ENCODE results near the gene COMMD4.
"Not testable (repeated sequence)": the region's sequence is repeated elsewhere in the genome, so short reads cannot be mapped to it uniquely, and the experiment has no call there.

COMMD4 gene

DNA sequence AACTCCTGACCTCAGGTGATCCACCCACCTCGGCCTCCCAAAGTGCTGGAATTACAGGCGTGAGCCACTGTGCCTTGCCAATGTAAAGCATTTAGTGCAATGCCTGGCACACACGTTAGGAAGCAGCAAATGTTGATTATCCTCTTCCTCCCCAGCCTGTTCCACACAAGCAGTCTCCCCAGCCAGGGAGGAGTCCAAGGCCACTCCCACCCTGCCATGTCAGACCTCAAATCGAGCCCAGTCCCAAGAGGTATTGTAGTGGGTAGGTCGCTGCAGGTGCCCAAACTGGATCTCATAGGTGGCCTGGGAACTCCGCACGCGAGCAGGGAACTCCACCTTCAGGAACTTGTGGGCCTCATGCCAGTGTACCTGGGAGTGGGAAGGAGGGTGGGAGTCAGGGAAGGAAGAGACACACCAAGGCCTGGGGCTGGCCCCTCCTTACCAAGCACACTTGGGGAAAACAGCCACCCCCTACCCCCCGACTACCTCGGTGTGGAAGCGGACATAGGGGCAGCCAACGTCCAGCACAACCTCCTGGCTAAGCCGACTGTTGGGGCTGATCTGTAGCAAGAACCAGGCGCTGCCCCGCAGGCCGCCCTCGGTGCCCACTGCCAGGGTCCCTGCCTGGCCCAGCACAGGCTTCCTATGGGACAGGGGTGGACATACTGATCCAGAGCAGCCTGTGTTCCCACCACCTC lies 22.3 kb downstream of the COMMD4 start:
- no peak for DNase-seq

DNA sequence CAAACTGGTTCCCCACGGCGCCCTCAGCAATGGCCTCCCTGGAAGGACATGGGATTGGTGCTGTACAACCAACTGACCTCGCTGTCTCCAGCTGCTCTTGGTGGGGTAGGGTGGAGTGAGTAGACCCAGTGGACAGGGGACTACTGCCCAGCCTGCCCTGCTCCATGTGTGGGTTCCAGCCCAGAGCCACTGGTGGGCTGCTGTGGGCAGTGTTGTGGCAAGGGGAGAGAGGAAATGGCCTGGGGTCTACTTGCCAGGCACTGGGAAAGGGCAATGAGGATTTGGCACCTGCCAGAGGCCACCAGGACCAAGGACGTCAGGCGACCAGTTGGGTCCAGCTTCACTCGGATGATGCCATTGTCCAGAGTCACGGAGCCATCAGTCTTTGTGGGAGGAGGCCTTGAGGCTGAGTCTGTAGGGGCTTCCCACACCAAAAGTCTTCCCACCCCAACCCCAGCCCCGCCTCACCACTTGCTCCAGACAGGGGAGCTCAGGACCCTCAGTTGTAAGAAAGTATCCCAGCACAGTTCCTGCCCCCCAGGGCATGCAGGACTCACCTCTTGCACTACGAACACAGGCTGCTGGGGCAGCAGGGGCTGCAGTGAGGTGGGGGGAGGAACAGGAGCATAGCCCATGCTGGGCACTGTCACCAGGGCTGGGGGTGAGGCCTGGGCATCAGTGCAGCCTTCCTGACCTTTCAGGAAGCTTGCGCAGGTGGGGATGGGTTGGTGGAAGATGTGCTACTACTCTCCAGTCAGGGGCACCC lies 23.1 kb downstream of the COMMD4 start:
- no peak for DNase-seq

DNA sequence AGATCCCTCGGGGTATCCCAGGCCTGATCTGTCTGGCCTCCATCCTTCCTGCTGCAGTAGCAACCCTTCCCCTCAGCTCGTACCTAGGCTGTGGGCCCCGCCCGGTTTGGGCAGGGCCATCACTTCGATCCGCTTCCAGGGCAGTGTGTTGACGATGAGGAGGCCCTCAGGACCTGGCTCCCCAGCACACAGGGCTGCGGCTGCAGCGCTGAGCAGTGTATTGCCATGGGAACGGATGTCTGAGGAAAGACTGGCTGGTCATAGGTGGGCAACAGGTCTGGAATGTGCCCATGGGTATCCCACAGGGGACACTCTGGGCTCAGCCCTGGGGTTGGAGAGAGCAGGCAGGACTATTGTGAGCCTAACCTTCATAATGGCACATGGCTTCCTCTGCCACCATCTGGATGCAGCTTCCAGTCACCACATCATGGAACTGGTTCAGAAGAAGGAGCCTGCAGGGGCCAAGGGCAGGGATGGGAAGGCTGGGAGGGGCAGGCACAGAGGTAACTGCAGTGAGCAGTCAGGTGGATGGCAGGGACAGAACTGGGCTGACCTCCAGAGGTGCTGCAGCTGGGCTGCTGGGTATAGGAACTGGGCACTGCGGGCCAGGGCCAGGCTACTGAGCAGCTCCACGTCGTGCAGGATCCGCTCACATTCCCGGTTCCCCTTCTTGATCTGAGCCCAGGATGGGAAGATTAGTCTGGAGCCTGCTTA lies 23.8 kb downstream of the COMMD4 start:
- DNase-seq, result no peak

DNA sequence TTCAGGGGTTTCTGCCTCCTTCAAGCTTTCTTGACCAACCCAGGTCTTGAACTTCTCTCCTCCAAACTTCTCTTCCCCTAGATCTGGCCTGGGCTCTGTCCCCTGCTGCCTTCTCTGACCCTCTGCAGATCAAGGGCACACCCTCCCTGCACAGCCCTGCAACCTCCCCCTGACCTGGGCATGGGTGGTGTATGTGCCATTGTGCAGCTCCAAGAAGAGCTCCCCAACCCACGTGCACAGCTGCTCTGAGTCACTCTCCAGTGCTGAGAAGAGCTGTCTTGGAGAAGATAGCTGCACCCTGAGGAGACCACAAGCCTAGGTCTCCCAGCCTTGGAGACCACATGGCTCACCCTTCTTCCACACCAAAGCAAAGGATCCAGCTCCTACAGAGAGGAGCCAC lies 24.5 kb downstream of the COMMD4 start:
- DNase-seq, result no peak

DNA sequence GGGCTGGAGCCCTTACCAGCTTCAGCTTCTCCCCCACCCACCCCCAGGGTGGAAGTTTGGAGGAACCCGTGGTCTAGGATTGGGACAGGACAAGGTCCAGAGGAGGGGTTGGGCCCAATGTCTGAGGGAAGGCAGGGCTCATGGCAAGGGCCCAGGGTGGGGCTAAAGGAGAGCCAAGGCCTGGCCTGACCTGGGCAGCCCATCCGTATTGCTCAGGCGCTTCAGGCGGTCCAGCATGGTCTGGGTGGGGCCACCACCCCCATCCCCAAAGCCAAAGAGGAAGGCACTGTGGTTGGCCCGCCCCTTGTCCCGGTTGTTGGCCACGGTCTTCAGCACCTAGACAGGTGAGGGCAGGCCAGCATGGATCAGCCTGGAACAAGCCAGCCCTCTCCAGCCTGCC lies 25.0 kb downstream of the COMMD4 start:
- DNase-seq, result no peak

DNA sequence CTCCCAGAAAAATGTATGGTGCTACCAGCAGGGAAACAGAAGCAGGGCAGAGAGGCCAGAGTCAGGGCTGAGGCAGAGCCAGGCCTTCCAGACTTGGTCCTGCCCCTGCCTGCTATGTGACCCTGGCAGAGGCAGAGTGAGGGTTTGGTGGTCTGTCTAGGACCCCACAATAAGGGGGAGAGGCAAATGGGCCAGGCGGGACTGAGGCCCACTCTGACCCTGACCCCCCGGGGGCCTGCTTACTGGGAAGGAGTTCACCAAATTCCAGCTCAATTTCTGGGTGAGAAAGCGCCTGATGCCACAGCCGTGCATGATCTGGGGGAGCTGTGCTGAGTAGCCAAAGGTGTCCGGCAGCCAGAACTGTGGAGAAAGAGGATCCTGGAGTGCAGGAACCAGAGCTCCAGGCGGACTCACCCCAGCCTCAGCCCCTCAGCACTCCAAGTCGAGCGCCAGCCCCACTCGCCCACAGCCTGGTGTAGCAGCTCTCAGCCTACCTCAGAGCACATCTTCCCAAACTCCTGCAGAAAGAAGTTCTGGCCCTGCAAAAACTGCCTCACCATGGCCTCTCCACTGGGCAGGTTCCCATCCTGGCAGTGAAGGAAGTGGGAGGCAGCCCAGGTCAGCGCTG lies 25.6 kb downstream of the COMMD4 start:
- DNase-seq, result no peak

DNA sequence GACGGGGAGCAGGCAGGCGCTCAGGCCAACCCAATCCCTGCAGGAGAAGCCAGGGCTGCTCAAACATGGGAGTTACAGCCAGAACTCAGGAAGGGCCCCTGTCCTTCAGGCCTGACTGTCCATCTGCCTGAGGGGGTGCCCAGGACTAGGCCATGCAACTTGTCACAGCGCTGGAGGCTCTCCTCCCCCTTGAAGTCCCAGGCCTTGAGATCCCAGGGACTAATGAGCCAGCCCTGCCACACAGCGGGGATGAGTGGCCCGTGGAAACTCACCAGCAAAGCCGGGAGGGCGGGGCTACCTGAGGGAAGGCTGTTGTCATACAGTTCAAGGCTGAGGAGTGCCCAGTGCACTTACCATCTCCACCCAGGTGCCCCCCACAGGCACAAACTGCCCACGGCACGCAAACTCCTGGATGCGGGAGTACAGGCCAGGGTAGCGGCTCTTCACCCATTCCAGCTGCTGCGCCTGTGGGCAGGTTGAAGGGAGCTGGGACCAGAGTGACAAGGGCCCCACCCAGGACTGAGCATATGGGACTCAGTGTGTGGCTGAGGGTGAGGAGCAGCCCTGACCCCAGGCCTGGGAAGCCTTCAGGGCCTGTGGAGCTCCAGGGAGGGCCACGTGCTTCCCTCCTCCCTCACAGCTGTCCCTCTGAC lies 26.3 kb downstream of the COMMD4 start:
- no peak for DNase-seq

DNA sequence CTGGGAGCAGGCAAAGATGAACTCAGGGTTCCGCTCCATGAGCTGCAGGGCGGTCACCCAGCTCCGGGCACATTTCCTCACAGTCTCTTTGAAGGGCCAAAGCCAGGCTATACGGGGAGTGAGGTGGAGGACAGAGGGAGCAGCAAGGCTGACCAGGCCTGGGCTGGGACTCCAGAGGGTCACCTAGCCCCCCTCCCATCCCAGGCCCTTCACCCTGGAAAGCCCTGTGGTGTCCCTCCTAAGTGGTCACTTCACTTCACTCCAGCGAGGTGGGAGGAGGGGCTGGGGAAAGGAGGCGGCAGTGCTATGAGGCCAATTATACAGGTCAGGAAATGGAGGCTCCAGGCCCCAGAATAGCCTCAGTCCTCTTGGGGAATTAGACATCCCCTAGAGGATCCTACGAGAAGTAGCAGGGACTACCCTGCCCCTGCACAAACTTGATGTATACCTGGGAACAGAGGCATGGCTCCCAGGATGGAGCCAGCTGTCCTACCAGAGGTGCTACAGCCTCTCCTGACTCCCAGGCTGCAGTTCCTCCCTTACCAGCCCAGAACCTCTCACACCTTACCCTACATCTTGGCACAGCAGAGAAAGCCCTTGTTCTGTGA lies 26.9 kb downstream of the COMMD4 start:
- DNase-seq, result no peak

DNA sequence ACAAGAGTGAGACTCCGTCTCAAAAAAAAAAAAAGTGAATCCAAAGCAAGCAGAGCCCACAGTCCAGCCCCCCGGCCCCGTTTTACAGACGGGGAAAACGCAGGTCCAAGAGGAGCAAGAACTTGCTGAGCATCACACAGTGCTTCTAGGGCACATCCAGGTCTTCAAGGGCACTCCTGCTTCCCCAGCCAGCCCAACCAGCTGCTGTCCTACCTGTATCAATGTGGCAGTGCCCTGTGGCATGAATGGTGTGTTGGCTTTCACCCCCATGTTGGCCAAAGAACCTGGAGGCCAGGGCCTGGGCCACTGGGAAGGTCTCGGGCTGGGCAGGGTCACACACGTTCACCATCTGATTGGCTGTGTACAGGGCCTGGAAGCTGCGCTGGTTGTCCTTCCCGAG lies 27.9 kb downstream of the COMMD4 start:
- no peak for DNase-seq

DNA sequence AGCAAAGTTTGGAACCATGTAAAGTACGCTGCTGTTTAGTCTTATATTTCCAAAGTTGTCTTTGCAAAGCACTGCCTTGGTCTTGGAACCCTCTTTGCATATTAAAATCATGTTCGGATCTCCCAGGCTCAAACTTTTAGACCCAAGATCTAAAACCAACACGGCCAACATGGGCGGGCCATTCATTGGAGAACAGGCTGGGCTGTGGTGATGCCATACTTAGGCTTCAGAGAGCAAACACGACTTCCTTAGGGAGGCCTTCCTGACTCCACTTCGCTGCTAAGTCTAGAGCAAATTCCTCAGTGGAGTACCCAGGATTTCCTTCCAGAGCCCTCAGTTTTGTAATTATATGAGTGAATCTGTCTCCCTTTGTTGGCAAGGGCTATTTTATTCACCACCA lies 29.0 kb downstream of the COMMD4 start:
- no peak for DNase-seq

DNA sequence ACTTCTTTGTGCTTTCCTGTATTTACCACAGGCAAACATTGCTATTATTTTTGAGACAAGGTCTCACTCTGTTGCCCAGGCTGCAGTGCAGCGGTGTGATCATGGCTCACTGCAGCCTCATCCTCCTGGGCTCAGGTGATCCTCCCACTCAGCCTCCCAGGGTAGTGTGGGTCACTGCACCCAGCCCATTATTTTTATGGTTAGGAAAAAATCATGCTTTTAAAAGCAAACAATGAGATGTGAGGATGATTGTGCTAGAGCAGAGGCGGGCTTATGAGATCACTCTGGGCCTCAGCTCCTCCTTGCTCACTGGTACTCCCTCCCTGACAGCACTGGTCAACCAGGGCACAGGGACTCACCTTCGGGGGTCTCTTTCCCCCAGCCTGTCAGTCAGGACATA lies 30.3 kb downstream of the COMMD4 start:
- no peak for DNase-seq

DNA sequence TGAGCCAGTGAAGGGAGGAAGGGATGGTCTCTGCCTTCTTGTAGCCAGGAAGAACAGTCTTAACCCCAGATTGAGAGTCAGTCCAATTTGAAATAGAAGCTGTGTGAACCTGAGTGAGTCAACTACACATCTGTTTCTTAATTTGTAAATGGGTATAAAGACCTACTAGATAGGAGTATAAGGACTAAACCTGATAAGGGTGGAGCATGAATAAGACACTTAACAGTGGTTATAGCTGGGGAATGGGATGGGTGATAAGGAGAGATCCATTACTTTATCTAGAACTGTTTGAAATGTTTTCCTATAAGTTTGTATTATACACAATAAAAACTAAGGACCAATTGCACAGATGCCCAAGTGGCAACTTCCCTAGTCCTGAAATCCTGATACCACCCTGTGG lies 31.1 kb downstream of the COMMD4 start:
- DNase-seq, result no peak

DNA sequence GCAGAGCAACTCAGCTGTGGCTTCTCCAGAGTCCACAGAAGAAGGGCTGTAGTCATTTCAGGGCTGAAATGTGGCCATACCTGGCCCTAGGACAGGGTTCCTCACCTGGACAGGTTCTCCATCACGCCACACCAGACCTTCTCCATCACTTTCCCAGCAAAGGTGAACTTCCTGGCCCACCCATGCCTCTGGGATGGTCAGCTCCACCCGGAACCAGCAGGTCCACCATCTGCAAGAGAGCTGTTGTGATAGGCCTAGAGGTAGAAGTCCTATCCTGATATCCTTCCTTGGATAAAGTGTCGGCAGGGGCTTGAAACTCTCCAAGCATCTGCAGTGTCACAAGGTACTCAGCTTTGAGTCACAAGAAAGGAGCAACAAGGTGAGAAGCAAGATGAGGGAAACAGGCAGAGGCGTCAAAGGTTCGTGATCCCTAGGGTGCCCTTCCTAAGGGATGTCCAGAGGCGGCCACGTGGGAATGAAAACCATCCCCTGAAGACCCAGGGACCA lies 31.6 kb downstream of the COMMD4 start:
- DNase-seq, result no peak

DNA sequence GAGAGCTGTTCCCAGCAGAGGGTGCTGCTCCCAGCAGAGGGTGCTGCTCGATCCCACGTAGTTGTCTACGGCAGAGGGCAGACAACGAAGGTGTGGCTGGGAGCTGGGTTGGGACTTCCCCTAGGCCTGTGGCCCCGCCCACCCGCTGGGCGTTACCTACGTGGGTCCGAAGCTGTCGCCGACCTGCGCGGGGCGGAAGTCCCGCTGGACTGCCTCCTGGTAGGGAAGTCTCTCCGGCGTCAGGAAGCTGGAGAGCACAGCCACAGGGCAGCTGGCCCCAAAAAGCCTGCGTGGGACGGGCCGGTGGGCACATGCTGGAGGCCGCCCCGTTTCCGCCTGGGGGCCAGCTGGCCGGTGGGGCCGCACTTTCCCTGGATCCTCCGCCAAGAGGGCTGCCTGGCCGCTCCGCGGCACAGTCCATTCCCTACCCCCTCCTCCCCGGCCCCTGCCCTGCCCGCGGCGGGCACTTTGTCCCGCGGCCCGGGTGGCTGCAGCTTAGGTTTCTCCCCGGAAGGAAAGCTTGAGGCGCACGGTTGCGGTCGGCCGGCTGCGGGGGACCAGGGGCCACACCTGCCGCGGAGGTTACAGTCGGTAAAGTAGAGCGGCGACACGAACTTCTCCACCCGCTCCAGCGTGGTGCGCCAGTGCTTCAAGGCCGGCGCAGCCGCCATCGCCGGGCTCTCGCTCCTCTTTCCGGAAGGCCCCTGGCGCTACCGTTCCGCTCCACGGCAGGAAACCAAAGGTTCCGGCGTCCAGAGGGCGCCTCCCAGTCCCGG lies 32.2 kb downstream of the COMMD4 start, which contains the start of gene MAN2C1:
Gene MAN2C1, minus strand, starts transcription at position 695 of the 776 bp plus-strand sequence. Its CDS starts 24 bp downstream, at position 671.
- peak; percentile 86 for DNase-seq

DNA sequence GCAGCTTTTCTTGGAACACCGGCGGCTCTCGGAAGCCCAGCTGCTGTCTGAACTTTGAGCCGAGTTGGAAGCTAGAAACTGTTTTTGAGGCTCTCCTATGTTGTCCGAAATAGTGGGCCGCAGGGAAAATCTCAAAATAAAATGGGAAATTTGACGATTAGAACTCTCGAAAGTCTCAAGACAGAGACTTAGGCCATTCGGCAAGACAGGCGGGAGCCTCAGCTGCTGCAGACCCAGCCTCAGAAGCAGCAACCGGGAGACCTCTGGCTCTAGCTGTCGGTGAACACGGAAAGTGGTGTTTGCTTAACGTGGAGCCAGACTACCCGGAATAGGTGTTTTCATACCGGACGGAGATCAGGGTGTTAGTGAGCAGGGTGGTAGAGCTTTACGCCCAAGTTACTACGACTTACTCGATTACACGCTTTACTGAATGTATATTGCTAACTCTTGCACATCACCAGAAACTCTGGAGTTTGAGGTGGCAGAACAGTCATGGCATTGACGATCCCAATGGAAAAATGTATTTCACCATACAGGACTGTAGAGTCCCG lies 32.9 kb downstream of the COMMD4 start:
- DNase-seq, result no peak

DNA sequence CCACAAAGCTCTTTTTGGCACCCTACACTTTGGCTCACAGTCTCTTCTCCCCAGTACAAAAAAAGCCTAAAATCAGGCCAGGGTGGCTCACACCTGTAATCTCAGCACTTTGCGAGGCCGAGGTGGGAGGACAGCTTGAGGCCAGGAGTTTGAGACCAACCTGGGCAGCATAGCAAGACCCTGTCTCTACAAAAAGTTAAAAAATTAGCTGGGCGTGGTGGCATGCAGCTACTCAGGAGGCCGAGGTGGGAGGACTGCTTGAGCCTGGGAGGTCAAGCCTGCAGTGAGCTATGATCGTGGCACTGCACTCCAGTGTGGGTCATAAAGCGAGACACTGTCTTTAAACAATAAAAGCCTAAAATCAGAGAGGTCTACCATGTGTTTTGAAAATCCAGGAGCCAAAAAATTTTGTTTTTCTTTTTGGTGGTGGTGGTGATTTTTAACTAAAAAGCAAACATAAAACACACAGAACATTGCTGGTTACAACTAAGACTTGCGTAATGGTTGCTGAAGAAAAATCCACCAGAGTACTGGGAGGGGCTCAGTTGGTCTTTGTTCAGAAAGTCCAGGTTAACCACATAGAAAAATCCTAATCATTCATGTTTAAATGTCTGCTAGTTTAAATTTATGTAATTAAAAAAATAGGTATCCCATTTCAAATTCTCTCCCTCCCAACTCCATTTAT lies 34.2 kb downstream of the COMMD4 start:
- no peak for DNase-seq

DNA sequence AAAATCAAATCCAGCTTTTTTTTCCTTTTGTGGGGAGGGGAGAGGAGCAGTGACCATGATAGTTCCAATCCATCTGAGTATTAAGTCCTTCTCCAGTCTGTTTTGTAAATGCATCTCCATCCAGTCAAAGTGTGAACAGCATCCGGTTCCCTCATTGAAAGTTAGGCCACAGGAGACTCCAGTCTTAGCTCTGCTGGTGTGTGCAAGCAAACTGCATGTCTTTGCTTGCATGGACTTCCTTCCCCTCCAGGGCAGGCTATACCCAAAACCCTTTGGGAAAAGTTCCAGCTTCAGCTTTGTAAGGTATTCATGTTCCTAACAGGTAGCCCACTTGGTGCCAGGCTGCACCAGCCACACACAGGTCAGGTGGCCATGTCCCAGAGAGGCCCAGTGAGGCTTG lies 35.6 kb downstream of the COMMD4 start:
- no peak for DNase-seq

DNA sequence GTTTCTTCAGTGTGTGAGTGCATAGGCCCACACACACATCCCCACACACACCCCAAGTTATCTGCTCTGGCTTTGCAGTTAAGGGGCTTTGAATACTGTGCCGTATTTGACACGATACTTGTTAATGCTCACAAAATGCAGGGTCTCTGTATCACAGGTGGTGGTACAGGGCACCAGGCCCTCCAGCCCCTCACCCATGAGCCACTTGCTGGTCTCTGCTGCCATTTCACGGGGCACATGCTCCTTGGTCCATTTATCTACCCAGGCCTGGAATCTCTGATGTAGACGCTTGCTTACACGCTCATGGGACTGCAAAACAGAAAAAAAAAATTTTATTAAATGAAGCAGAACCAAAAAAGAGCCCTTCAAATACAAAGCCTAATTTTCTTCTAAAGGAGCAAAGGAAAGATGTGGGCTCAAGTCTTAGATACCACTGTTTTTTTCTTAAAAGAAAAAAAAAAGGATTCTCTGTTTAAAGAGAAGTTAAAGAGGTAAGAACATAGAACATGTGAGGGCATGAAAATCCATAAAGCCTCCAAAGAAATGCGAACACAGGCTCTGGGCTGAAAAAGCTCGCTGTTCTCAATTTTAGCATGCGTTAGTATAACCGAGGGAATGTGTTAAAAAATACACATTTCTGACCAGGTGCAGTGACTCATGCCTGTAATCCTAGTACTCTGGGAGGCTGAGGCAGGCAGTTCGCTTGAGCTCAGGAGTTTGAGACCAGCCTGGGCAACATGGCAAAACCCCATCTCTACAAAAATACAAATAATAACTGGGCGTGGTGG lies 36.2 kb downstream of the COMMD4 start:
- no peak for DNase-seq

DNA sequence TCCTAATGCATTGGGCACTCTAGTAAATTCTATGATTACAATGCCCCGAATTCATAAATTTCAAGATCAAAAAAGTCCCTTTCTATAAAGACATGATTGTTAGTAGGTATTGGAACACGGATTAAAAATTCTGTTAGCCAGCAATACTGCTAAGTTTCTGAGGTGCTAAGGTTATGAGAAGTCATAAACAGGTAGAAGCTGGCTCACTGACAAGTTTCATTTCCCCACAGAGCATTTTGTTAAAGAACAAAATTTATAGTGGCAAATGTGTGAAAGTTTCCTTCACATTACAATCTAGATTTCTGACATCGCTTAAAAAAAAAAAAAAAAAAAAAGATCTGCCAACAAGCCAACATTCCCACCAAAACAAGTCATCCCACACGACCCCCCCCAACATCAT lies 44.9 kb downstream of the COMMD4 start:
- no peak for DNase-seq

DNA sequence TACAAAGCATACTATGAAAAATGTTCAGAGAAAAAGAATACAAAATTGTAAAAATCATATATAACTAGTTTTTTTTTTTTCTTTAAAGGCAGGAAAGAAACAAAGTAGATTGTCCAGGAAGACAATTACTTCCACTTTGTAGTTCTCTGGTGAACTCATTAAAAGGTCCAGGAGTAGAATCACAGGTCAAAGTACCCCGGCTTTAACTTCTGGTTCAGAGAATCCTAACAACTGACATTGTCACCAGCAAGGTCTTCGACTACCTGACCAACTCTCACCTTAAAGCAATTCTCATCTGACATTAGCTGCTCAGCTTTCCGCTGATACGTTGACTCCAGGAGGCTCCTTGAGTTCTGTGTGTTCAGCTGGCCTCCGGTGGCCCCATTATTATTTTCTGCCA lies 48.1 kb downstream of the COMMD4 start:
- not testable (repeated sequence) for DNase-seq
